Liver (tissue), 9 donors: Measurements from ENCODE around the gene SLC12A8. TPM values are rescaled to one million over a fixed set of nuclear protein-coding genes. Genes with fewer than 3 reads are reported as not detected.

Source experiments
- DNase-seq: peaks from one replicate; pipeline ENCODE4 v3.0.0-alpha.2; 2017; ENCODE audit warnings: low spot score
- H3K27ac ChIP-seq, 2 donors: one replicate each; pipeline ENCODE4 v1.7.0; 2013; ENCODE audit warnings: inconsistent platforms in 2 of 2, low read length in 2 of 2, control low read depth in 1 of 2, low read depth in 1 of 2, mild to moderate bottlenecking in 1 of 2
- H3K27me3 ChIP-seq, 4 donors: one replicate each; pipeline versions ENCODE4 v1.6.1 to v1.7.0; 2013; ENCODE audit warnings: low read length in 3 of 4, inconsistent platforms in 1 of 4, mild to moderate bottlenecking in 1 of 4, moderate library complexity in 1 of 4; ENCODE audit not compliant: control insufficient read depth in 4 of 4, insufficient read depth in 4 of 4
- H3K36me3 ChIP-seq, 4 donors: one replicate each; pipeline versions ENCODE4 v1.6.1 to v1.7.0; 2013; ENCODE audit warnings: low read length in 3 of 4, mild to moderate bottlenecking in 3 of 4, low read depth in 1 of 4, moderate library complexity in 1 of 4; ENCODE audit not compliant: control insufficient read depth in 4 of 4, insufficient read depth in 3 of 4
- H3K4me1 ChIP-seq, 4 donors: one replicate each; pipeline versions ENCODE4 v1.6.1 to v1.7.0; 2013; ENCODE audit warnings: low read length in 3 of 4, mild to moderate bottlenecking in 3 of 4, moderate library complexity in 1 of 4; ENCODE audit not compliant: control insufficient read depth in 4 of 4, insufficient read depth in 4 of 4
- H3K4me3 ChIP-seq, 3 donors: one replicate each; pipeline versions ENCODE4 v1.6.1 to v1.7.0; 2013; ENCODE audit warnings: low read length in 3 of 3, control low read depth in 1 of 3, low read depth in 1 of 3, mild to moderate bottlenecking in 1 of 3
- H3K9ac ChIP-seq, 2 donors: one replicate each; pipeline ENCODE4 v1.7.0; 2013; ENCODE audit warnings: low read length in 2 of 2, mild to moderate bottlenecking in 2 of 2, moderate library complexity in 2 of 2, control low read depth in 1 of 2, low read depth in 1 of 2
- H3K9me3 ChIP-seq, 4 donors: one replicate each; pipeline versions ENCODE4 v1.6.1 to v1.7.0; 2013; ENCODE audit warnings: low read length in 3 of 4; ENCODE audit not compliant: control insufficient read depth in 4 of 4
- ATF3 ChIP-seq: IDR thresholded peaks from 2 replicates; pipeline ENCODE4 v1.6.1; 2016; ENCODE audit warnings: antibody characterized with exemption
- CTCF ChIP-seq: fragments of 150-350 bp; IDR thresholded peaks from 2 replicates; pipeline ENCODE4 v1.5.1; 2017; ENCODE audit warnings: improper control_type of control experiment, low read depth, low read length; ENCODE audit not compliant: missing input control
- FOXA1 ChIP-seq: IDR thresholded peaks from 2 replicates; pipeline ENCODE4 v1.6.1; 2016; ENCODE audit warnings: antibody characterized with exemption
- FOXA2 ChIP-seq: IDR thresholded peaks from 2 replicates; pipeline ENCODE4 v1.6.1; 2016; ENCODE audit warnings: antibody characterized with exemption
- GABPA ChIP-seq, 2 donors: IDR thresholded peaks in 1 of 2; conservative IDR thresholded peaks in 1 of 2; 2 replicates each; pipeline ENCODE4 v1.6.1; 2016; ENCODE audit warnings: antibody characterized with exemption in 2 of 2, mild to moderate bottlenecking in 1 of 2, moderate library complexity in 1 of 2
- HNF4A ChIP-seq, 2 donors: conservative IDR thresholded peaks; 2 replicates each; pipeline ENCODE4 v1.6.1; 2016; ENCODE audit warnings: antibody characterized with exemption in 2 of 2, mild to moderate bottlenecking in 2 of 2
- HNF4G ChIP-seq: IDR thresholded peaks from 2 replicates; pipeline ENCODE4 v1.6.1; 2016; ENCODE audit warnings: antibody characterized with exemption
- JUND ChIP-seq, 2 donors: IDR thresholded peaks; 2 replicates each; pipeline ENCODE4 v1.6.1; 2016; ENCODE audit warnings: antibody characterized with exemption in 2 of 2
- NR2F2 ChIP-seq: IDR thresholded peaks from 2 replicates; pipeline ENCODE4 v1.6.1; 2016; ENCODE audit warnings: antibody characterized with exemption
- RAD21 ChIP-seq, 2 donors: IDR thresholded peaks; 2 replicates each; pipeline ENCODE4 v1.6.1; 2016; ENCODE audit warnings: antibody characterized with exemption in 2 of 2, mild to moderate bottlenecking in 2 of 2
- REST ChIP-seq: IDR thresholded peaks from 2 replicates; pipeline ENCODE4 v1.6.1; 2016; ENCODE audit warnings: antibody characterized with exemption, mild to moderate bottlenecking
- RXRA ChIP-seq, 2 donors: IDR thresholded peaks; 2 replicates each; pipeline ENCODE4 v1.6.1; 2017 to 2018; ENCODE audit warnings: antibody characterized with exemption in 2 of 2, mild to moderate bottlenecking in 1 of 2
- SP1 ChIP-seq: IDR thresholded peaks from 2 replicates; pipeline ENCODE4 v1.6.1; 2018; ENCODE audit warnings: antibody characterized with exemption, mild to moderate bottlenecking
- TAF1 ChIP-seq: conservative IDR thresholded peaks from 2 replicates; pipeline ENCODE4 v1.6.1; 2016; ENCODE audit warnings: antibody characterized with exemption, mild to moderate bottlenecking
- WGBS: extraction: QIAGEN DNeasy Blood & Tissue Kit; methylation state at CpG from one replicate; pipeline ENCODE4 v1.1.7; 2013; 5-methylcytosine and 5-hydroxymethylcytosine counted together
- polyA plus RNA-seq, 2 donors: library from polyadenylated mRNA; stranded (reverse) in 1 of 2; unstranded in 1 of 2; fragments of 200-250 nt in 1 of 2; fragments of >200 nt in 1 of 2; fragmentation: Nextera tagmentation in 1 of 2; extraction: Ambion mirVana in 1 of 2; gene quantifications; one replicate each; pipeline versions ENCODE4 v1.2.1 to v1.2.3, GENCODE V29; 2013 to 2015
- total RNA-seq, 2 donors: library from RNA; depleted of rRNA; stranded (reverse); fragments of >200 nt; gene quantifications; one replicate each; pipeline ENCODE4 v1.2.3, GENCODE V29; 2014
- donor health status: healthy.
- donor health status: healthy.
- donor health status: healthy.
- donor health status: healthy.
- donor health status: healthy.

SLC12A8 gene
- total and polyA plus RNA-seq, 4 donors = 2.7 to 20.3 (median 5.5) TPM

- no peak for DNase-seq
- no peaks in the 10 kb centered on the region for H3K9me3 ChIP-seq
- H3K36me3 ChIP-seq = no peaks in the 10 kb centered on the region
- H3K27me3 ChIP-seq = no peaks in the 10 kb centered on the region
- H3K4me1 ChIP-seq = peaks cover 0 to 4% (median 0%) of the 10 kb centered on the region in 4 donors
- no peak overlapping the region for H3K4me3 ChIP-seq
- H3K9ac ChIP-seq = no peak overlapping the region
- TF ChIP-seq JUND (IDR thresholded peaks at IDR 0.05) (no peak), GABPA (IDR thresholded peaks at IDR 0.05 in 1 of 2, conservative IDR thresholded peaks at IDR 0.05 in 1 of 2) (no peak), NR2F2 (peak; percentile 50), FOXA2 (no peak), HNF4G (no peak), SP1 (peak; percentile 42), HNF4A (conservative IDR thresholded peaks at IDR 0.05) (peak in 1 of 2 donors; percentile 5), FOXA1 (no peak), RXRA (IDR thresholded peaks at IDR 0.05) (peak in 1 of 2 donors; percentile 32)
- no peak overlapping the region for H3K27ac ChIP-seq
- 28% methylated on average over 7 of the region's 7 CpGs for WGBS
Observed at GRCh38 chr3:125062904-125063618, 149.5 kb downstream of the SLC12A8 start.

GRCh38 chr3:125061646-125062045 is 150.9 kb downstream of the SLC12A8 start:
- Histone ChIP-seq H3K36me3 (no peaks in the 10 kb centered on the region), H3K4me1 (peaks cover 0 to 4% (median under 1%) of the 10 kb centered on the region in 4 donors), H3K27me3 (no peaks in the 10 kb centered on the region), H3K4me3 (no peak overlapping the region), H3K27ac (no peak overlapping the region), H3K9ac (no peak overlapping the region), H3K9me3 (no peaks in the 10 kb centered on the region)
- no peak for DNase-seq
- 86% methylated on average over 5 of the region's 5 CpGs for WGBS
- no peak for TF ChIP-seq FOXA2
- no peak for TF ChIP-seq HNF4A (conservative IDR thresholded peaks at IDR 0.05)

GRCh38 chr3:125061170-125061569 is 151.4 kb downstream of the SLC12A8 start:
- peaks cover 2 to 8% (median 3%) of the 10 kb centered on the region in 4 donors for H3K4me1 ChIP-seq

GRCh38 chr3:125059488-125060245 is 152.9 kb downstream of the SLC12A8 start:
- no peaks in the 10 kb centered on the region for H3K27me3 ChIP-seq
- TF ChIP-seq CTCF (peak; percentile 9), RAD21 (IDR thresholded peaks at IDR 0.05) (peak in 1 of 2 donors; percentile 20), REST (no peak)
- H3K4me3 ChIP-seq = no peak overlapping the region
- no peaks in the 10 kb centered on the region for H3K36me3 ChIP-seq
- DNase-seq = no peak
- WGBS = 71% methylated on average over 7 of the region's 7 CpGs
- peaks cover 6 to 11% (median 7%) of the 10 kb centered on the region in 4 donors for H3K4me1 ChIP-seq
- H3K9ac ChIP-seq = no peak overlapping the region
- H3K27ac ChIP-seq = no peak overlapping the region
- no peaks in the 10 kb centered on the region for H3K9me3 ChIP-seq

More at GRCh38 chr3:125061170-125061569, 151.4 kb downstream of the SLC12A8 start:
- TF ChIP-seq SP1 (peak; percentile 14), RAD21 (IDR thresholded peaks at IDR 0.05) (no peak), JUND (IDR thresholded peaks at IDR 0.05) (no peak), TAF1 (no peak), NR2F2 (peak; percentile 92), RXRA (IDR thresholded peaks at IDR 0.05) (peak in 1 of 2 donors; percentile 10), ATF3 (peak; percentile 52)
- Histone ChIP-seq H3K4me3 (no peak overlapping the region), H3K36me3 (no peaks in the 10 kb centered on the region), H3K27ac (no peak overlapping the region), H3K9me3 (no peaks in the 10 kb centered on the region), H3K27me3 (no peaks in the 10 kb centered on the region), H3K9ac (no peak overlapping the region)
- DNase-seq = no peak
- WGBS = 75% methylated on average over 4 of the region's 4 CpGs
